Measurements from ENCODE around the gene RALGDS. TPM values are rescaled to one million over a fixed set of nuclear protein-coding genes. Genes with fewer than 3 reads are reported as not detected.

RALGDS gene
- total and polyA plus RNA-seq, 5 donors = 18.5 to 36.3 (median 33.5) TPM

- Histone ChIP-seq H3K27me3 (ENCODE audit: control insufficient read depth, insufficient read depth) (no peaks in the 10 kb centered on the region), H3K9me3 (ENCODE audit: control insufficient read depth, low read length) (no peaks in the 10 kb centered on the region), H3K4me3 (ENCODE audit: low read length) (no peak overlapping the region), H3K4me1 (ENCODE audit: control insufficient read depth, insufficient read depth, low read length) (peaks cover 9% of the 10 kb centered on the region), H3K27ac (ENCODE audit: low read length) (no peak overlapping the region)
- intact Hi-C loops (cut with DNase I) = loop anchor here in 1 of 4 donors (10.0 kb wide), 1 partner anchor 88 kb away; no protein-coding TSS in a partner anchor
- DNase-seq = peak in 1 of 3 donors; percentile 53
- whole genome bisulfite sequencing = 67% methylated on average over 18 of the region's 18 CpGs
- ATAC-seq = no peak
These were observed 21.9 kb upstream of the RALGDS start for GRCh38 chr9:133142684-133143622.

- DNase-seq (peak; percentile 54 to 90 (median 89)), ATAC-seq (peak; percentile 4 to 34)
- peak overlapping the region; percentile 1 for H3K27ac ChIP-seq (ENCODE audit: low read length)
These were observed 21.0 kb upstream of the RALGDS start for GRCh38 chr9:133141833-133142595.

GRCh38 chr9:133140606-133141005 lies 19.6 kb upstream of the RALGDS start:
- no peak for ATAC-seq
- Histone ChIP-seq H3K4me1 (ENCODE audit: control insufficient read depth, insufficient read depth, low read length) (peaks cover 9% of the 10 kb centered on the region), H3K4me3 (ENCODE audit: low read length) (no peak overlapping the region), H3K27me3 (ENCODE audit: control insufficient read depth, insufficient read depth) (no peaks in the 10 kb centered on the region), H3K27ac (ENCODE audit: low read length) (no peak overlapping the region), H3K9me3 (ENCODE audit: control insufficient read depth, low read length) (no peaks in the 10 kb centered on the region)
- peak in 1 of 3 donors; percentile 22 for DNase-seq
- intact Hi-C loops (cut with DNase I) = loop anchor here in 1 of 4 donors (10.0 kb wide), 1 partner anchor 86 kb away; no protein-coding TSS in a partner anchor
- WGBS = 86% methylated on average over 14 of the region's 14 CpGs

More at GRCh38 chr9:133141833-133142595, 21.0 kb upstream of the RALGDS start:
- intact Hi-C loops (cut with DNase I) = loop anchor here in 1 of 4 donors (10.0 kb wide), 1 partner anchor 87 kb away; no protein-coding TSS in a partner anchor
- H3K4me3 ChIP-seq (ENCODE audit: low read length) = no peak overlapping the region
- H3K9me3 ChIP-seq (ENCODE audit: control insufficient read depth, low read length) = no peaks in the 10 kb centered on the region
- WGBS = 49% methylated on average over 16 of the region's 16 CpGs
- peaks cover 9% of the 10 kb centered on the region for H3K4me1 ChIP-seq (ENCODE audit: control insufficient read depth, insufficient read depth, low read length)
- no peaks in the 10 kb centered on the region for H3K27me3 ChIP-seq (ENCODE audit: control insufficient read depth, insufficient read depth)

- Histone ChIP-seq H3K4me1 (ENCODE audit: control insufficient read depth, insufficient read depth, low read length) (peaks cover 12% of the 10 kb centered on the region), H3K27me3 (ENCODE audit: control insufficient read depth, insufficient read depth) (no peaks in the 10 kb centered on the region), H3K4me3 (ENCODE audit: low read length) (no peak overlapping the region), H3K27ac (ENCODE audit: low read length) (no peak overlapping the region), H3K9me3 (ENCODE audit: control insufficient read depth, low read length) (no peaks in the 10 kb centered on the region)
- intact Hi-C loops (cut with DNase I) = loop anchor here in 1 of 4 donors (10.0 kb wide), 1 partner anchor 85 kb away; no protein-coding TSS in a partner anchor
- peak in 1 of 3 donors; percentile 42 for DNase-seq
- no peak for ATAC-seq
- 91% methylated on average over 4 of the region's 4 CpGs for WGBS
These were observed 19.1 kb upstream of the RALGDS start for GRCh38 chr9:133140174-133140505.

- H3K4me1 ChIP-seq (ENCODE audit: control insufficient read depth, insufficient read depth, low read length) = peaks cover 19% of the 10 kb centered on the region
- peak in 1 of 3 donors; percentile 42 for DNase-seq
- no peak overlapping the region for H3K4me3 ChIP-seq (ENCODE audit: low read length)
- H3K27ac ChIP-seq (ENCODE audit: low read length) = no peak overlapping the region
- ATAC-seq = no peak
- WGBS = 86% methylated on average over 24 of the region's 24 CpGs
- H3K27me3 ChIP-seq (ENCODE audit: control insufficient read depth, insufficient read depth) = no peaks in the 10 kb centered on the region
- H3K9me3 ChIP-seq (ENCODE audit: control insufficient read depth, low read length) = no peaks in the 10 kb centered on the region
- intact Hi-C loops (cut with DNase I) = loop anchor here in 1 of 4 donors (10.0 kb wide), 1 partner anchor 85 kb away; no protein-coding TSS in a partner anchor
These were observed 18.5 kb upstream of the RALGDS start for GRCh38 chr9:133139246-133140173.

- intact Hi-C loops (cut with DNase I) = no loop called here
- H3K4me1 ChIP-seq (ENCODE audit: control insufficient read depth, insufficient read depth, low read length) = peaks cover 27% of the 10 kb centered on the region
- DNase-seq (peak; percentile 46 to 83 (median 83)), ATAC-seq (peak in 1 of 2 donors; percentile 15)
- H3K9me3 ChIP-seq (ENCODE audit: control insufficient read depth, low read length) = no peaks in the 10 kb centered on the region
- no peak overlapping the region for H3K4me3 ChIP-seq (ENCODE audit: low read length)
- WGBS = 67% methylated on average over 16 of the region's 16 CpGs
- H3K27me3 ChIP-seq (ENCODE audit: control insufficient read depth, insufficient read depth) = no peaks in the 10 kb centered on the region
- peak overlapping the region; percentile 31 for H3K27ac ChIP-seq (ENCODE audit: low read length)
These were observed 16.6 kb upstream of the RALGDS start for GRCh38 chr9:133137451-133138231.

GRCh38 chr9:133135146-133135745 lies 14.2 kb upstream of the RALGDS start:
- no peaks in the 10 kb centered on the region for H3K9me3 ChIP-seq (ENCODE audit: control insufficient read depth, low read length)
- ATAC-seq (peak; percentile 8 to 29), DNase-seq (peak; percentile 66 to 88 (median 82))
- no peak overlapping the region for H3K4me3 ChIP-seq (ENCODE audit: low read length)
- WGBS = 24% methylated on average over 8 of the region's 8 CpGs
- intact Hi-C loops (cut with DNase I) = no loop called here
- H3K27ac ChIP-seq (ENCODE audit: low read length) = peak overlapping the region; percentile 99
- peaks cover 27% of the 10 kb centered on the region for H3K4me1 ChIP-seq (ENCODE audit: control insufficient read depth, insufficient read depth, low read length)
- no peaks in the 10 kb centered on the region for H3K27me3 ChIP-seq (ENCODE audit: control insufficient read depth, insufficient read depth)

GRCh38 chr9:133134388-133135145 lies 13.5 kb upstream of the RALGDS start:
- 59% methylated on average over 11 of the region's 11 CpGs for WGBS
- ATAC-seq (no peak), DNase-seq (peak in 1 of 3 donors; percentile 13)
- peaks cover 27% of the 10 kb centered on the region for H3K4me1 ChIP-seq (ENCODE audit: control insufficient read depth, insufficient read depth, low read length)
- intact Hi-C loops (cut with DNase I) = no loop called here
- H3K4me3 ChIP-seq (ENCODE audit: low read length) = no peak overlapping the region
- H3K27ac ChIP-seq (ENCODE audit: low read length) = peak overlapping the region; percentile 99
- H3K9me3 ChIP-seq (ENCODE audit: control insufficient read depth, low read length) = no peaks in the 10 kb centered on the region
- H3K27me3 ChIP-seq (ENCODE audit: control insufficient read depth, insufficient read depth) = no peaks in the 10 kb centered on the region
